Heart right ventricle (tissue), 16 donors: ENCODE measurements around the gene TSPAN18. TPM values are rescaled to one million over a fixed set of nuclear protein-coding genes. Genes with fewer than 3 reads are reported as not detected.

Experiments
- ATAC-seq, 8 donors: fragments of 200-7000 bp; cut with Tn5 transposase; one replicate each; pipeline ENCODE4 v1.9.1; 2020; ENCODE audit warnings: mild to moderate bottlenecking in 8 of 8, moderate library complexity in 8 of 8, moderate number of reproducible peaks in 1 of 8
- DNase-seq, 2 donors: peaks; one replicate each; pipeline ENCODE4 v3.0.0-alpha.2; 2020
- H3K27ac ChIP-seq, 10 donors: fragments of 200-600 bp; sonication (generic) in 2 of 10; one replicate each; pipeline versions ENCODE4 v1.5.0 to v1.8.0; 2020 to 2022; ENCODE audit warnings: mild to moderate bottlenecking in 3 of 10
- H3K27me3 ChIP-seq, 7 donors: fragments of 200-600 bp; one replicate each; pipeline ENCODE4 v1.8.0; 2021 to 2022; ENCODE audit warnings: mild to moderate bottlenecking in 2 of 7
- H3K36me3 ChIP-seq, 9 donors: fragments of 200-600 bp; sonication (generic) in 1 of 9; one replicate each; pipeline versions ENCODE4 v1.5.0 to v1.8.0; 2020 to 2022; ENCODE audit warnings: mild to moderate bottlenecking in 2 of 9
- H3K4me1 ChIP-seq, 9 donors: fragments of 200-600 bp; sonication (generic) in 1 of 9; one replicate each; pipeline versions ENCODE4 v1.5.0 to v1.8.0; 2020 to 2022; ENCODE audit warnings: mild to moderate bottlenecking in 4 of 9
- H3K4me3 ChIP-seq, 10 donors: fragments of 200-600 bp; sonication (generic) in 2 of 10; one replicate each; pipeline versions ENCODE4 v1.5.0 to v1.8.0; 2020 to 2022; ENCODE audit warnings: mild to moderate bottlenecking in 7 of 10, moderate library complexity in 2 of 10
- H3K9me3 ChIP-seq, 11 donors: fragments of 200-600 bp in 10 of 11; sonication (generic) in 2 of 11; one replicate each; pipeline versions ENCODE4 v1.5.0 to v1.8.0; 2013 to 2022; ENCODE audit warnings: mild to moderate bottlenecking in 2 of 11, control low read depth in 1 of 11, moderate library complexity in 1 of 11
- WGBS, 2 donors: extraction: QIAGEN DNeasy Blood & Tissue Kit; methylation state at CpG; one replicate each; pipeline ENCODE4 v1.1.7; 2013; ENCODE audit warnings: inconsistent platforms in 1 of 2; 5-methylcytosine and 5-hydroxymethylcytosine counted together
- intact Hi-C, 10 donors: fragments of 100-400 bp; cut with DNase I; formaldehyde crosslinking; loops; one replicate each; pipeline versions ENCODE4 v1.11.1 to v1.14.2; 2022
- polyA plus RNA-seq, 2 donors: library from polyadenylated mRNA; stranded (reverse); fragments of 200-250 nt; gene quantifications; one replicate each; pipeline ENCODE4 v1.2.3, GENCODE V29; 2013
- total RNA-seq, 10 donors: library from RNA; stranded (reverse); fragmentation: NEBNext Ultra II Directional in 3 of 10; extraction: Animal tissue kit (Norgen Biotek cat#: 25700) in 3 of 10; gene quantifications; one replicate each; pipeline versions ENCODE4 v1.2.1 to v1.2.4, GENCODE V29; 2021 to 2023
- TF ChIP-seq, protein P1 (sequence below), 9 donors: fragments of 200-600 bp; sonication (generic) in 2 of 9; IDR thresholded peaks; one replicate each; pipeline versions ENCODE4 v1.5.0 to v1.8.0; 2021 to 2022; ENCODE audit warnings: antibody characterized with exemption in 9 of 9, mild to moderate bottlenecking in 5 of 9, moderate library complexity in 1 of 9
- donor health status: Arrhythmogenic right ventricular cardiomyopathy.
- donor health status: ischemic (EF 13 %, LVEDD 7.1; RV severe dilation, severe dysfunction).
- donor health status: healthy with polysubstance abuse.
- donor health status: DM: no; HTN: yes; CAD: no.
- donor health status: DM: no; HTN: no; CAD: no.
- donor health status: ischemic (EF 25% LVEDD 6.9; RV normal size, moderate dysfunction).
- donor health status: ischemic (EF 25% LVEDD 5.7; RV mildly dilated, moderate dysfunction).
- donor health status: healthy.
- donor health status: DM: yes; HTN: yes; CAD: no.
- donor health status: Ischemic cardiomyopathy.
- donor health status: ischemic (EF 35%, LVEDD 5.7; RV mildly dilated, moderate dysfunction).
- donor health status: nonischemic (EF 11% LVEDD 7.7; RV severe dilation, severe dysfunction).
- donor health status: DM: yes; HTN: yes; CAD: no.
- donor health status: PGD.
- donor health status: ischemic (EF 29% LVEDD 5.4; RV normal size, mild dysfunction).
- donor health status: nonischemic (EF 23%, LVEDD 6.1; RV moderate dilation, normal function).

The TSPAN18 gene
- total and polyA plus RNA-seq, 12 donors, result 37.7 to 140 (median 92.9) TPM

DNA sequence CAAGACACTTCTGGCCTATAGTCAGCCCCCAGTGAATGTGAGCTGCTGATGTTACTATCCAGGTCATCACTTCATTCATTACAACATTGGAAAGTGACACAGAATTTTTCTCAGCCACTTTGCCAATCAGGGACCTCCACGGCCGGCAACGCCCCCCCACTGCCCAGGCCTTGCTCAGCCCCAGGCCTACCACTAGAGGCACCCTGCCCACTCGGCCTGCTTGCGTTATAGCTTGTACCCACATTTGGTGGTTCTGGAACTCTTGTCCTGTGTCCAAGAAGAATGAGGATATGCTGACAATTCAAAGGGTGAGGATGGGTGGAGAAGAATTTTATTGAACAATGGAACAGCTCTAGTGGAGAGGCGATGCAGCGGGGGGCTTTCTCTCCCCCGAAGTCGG lies 96.2 kb downstream of the TSPAN18 start:
- WGBS, 2 donors, result 67 to 87% methylated on average over 9 of the region's 9 CpGs
- H3K4me3 ChIP-seq, result no peak overlapping the region
- DNase-seq (no peak), ATAC-seq (no peak)
- H3K9me3 ChIP-seq, result peaks cover 0 to 5% (median 0%) of the 10 kb centered on the region in 11 donors
- peak overlapping the region in 3 of 10 donors; percentile 4 to 58 (median 50) for H3K27ac ChIP-seq
- peaks cover 4 to 87% (median 44%) of the 10 kb centered on the region in 9 donors for H3K4me1 ChIP-seq
- H3K27me3 ChIP-seq, result no peaks in the 10 kb centered on the region
- H3K36me3 ChIP-seq, result no peaks in the 10 kb centered on the region
- TF ChIP-seq, protein P1, sequence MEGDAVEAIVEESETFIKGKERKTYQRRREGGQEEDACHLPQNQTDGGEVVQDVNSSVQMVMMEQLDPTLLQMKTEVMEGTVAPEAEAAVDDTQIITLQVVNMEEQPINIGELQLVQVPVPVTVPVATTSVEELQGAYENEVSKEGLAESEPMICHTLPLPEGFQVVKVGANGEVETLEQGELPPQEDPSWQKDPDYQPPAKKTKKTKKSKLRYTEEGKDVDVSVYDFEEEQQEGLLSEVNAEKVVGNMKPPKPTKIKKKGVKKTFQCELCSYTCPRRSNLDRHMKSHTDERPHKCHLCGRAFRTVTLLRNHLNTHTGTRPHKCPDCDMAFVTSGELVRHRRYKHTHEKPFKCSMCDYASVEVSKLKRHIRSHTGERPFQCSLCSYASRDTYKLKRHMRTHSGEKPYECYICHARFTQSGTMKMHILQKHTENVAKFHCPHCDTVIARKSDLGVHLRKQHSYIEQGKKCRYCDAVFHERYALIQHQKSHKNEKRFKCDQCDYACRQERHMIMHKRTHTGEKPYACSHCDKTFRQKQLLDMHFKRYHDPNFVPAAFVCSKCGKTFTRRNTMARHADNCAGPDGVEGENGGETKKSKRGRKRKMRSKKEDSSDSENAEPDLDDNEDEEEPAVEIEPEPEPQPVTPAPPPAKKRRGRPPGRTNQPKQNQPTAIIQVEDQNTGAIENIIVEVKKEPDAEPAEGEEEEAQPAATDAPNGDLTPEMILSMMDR (IDR thresholded peaks at IDR 0.05), result peak in 4 of 9 donors; percentile 15 to 41 (median 28)
- intact Hi-C loops, result no loop called here

DNA sequence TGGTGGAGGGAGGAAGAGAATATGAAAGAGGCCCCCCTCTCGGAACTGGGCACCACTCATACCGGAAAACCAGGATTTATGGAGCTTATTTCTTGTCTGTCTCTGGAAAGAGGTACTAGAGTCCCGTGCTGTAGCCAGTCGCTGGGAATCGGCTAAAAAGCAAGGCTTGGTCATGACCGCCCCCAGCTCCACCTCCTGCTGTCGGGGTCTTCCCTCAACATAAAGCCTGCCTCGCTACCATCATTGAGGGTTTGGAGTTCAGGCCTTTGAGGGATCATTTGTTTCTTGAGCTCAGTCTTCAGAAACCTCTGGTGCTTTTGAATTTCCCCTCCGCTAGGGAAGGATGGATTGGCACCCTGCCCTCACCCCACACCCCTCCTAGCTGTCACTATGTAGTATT lies 97.1 kb downstream of the TSPAN18 start:
- 85 to 86% methylated on average over 9 of the region's 9 CpGs for WGBS, 2 donors
- ATAC-seq (no peak), DNase-seq (no peak)
- Histone ChIP-seq H3K36me3 (no peaks in the 10 kb centered on the region), H3K27me3 (no peaks in the 10 kb centered on the region), H3K27ac (peak overlapping the region in 7 of 10 donors; percentile 8 to 58 (median 50)), H3K4me1 (peaks cover 4 to 79% (median 35%) of the 10 kb centered on the region in 9 donors), H3K9me3 (peaks cover 0 to 5% (median 0%) of the 10 kb centered on the region in 11 donors), H3K4me3 (no peak overlapping the region)
- TF ChIP-seq, protein P1 (IDR thresholded peaks at IDR 0.05), result no peak
- intact Hi-C loops, result no loop called here

DNA sequence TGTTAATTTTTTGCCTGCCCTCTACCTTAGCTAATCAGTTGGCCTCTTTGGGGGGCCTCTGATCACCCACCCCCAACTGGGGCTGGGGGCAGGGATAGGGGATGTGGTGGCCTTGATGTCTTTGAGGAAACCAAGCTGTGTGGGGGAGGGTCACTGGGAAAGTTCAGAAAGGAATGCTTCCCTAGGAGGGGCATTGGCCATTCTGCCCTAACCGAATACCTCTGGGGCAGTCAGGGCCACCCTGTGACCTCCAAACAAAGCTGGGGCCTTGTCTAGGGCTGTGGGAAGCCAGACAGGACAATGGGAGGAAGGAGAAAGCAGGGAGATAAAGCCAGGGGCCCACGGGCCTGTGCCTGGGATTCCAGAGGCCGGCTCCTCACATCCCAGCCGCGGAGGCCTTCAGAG lies 97.5 kb downstream of the TSPAN18 start:
- H3K4me1 ChIP-seq, result peaks cover 4 to 74% (median 31%) of the 10 kb centered on the region in 9 donors
- no peak overlapping the region for H3K4me3 ChIP-seq
- TF ChIP-seq, protein P1 (IDR thresholded peaks at IDR 0.05), result no peak
- H3K27ac ChIP-seq, result peak overlapping the region in 8 of 10 donors; percentile 8 to 58 (median 44)
- 31 to 46% methylated on average over 5 of the region's 5 CpGs for WGBS, 2 donors
- peak; percentile 23 to 77 (median 38) for ATAC-seq
- intact Hi-C loops, result no loop called here
- H3K9me3 ChIP-seq, result peaks cover 0 to 5% (median 0%) of the 10 kb centered on the region in 11 donors
- H3K36me3 ChIP-seq, result no peaks in the 10 kb centered on the region
- no peaks in the 10 kb centered on the region for H3K27me3 ChIP-seq
- no peak for DNase-seq

DNA sequence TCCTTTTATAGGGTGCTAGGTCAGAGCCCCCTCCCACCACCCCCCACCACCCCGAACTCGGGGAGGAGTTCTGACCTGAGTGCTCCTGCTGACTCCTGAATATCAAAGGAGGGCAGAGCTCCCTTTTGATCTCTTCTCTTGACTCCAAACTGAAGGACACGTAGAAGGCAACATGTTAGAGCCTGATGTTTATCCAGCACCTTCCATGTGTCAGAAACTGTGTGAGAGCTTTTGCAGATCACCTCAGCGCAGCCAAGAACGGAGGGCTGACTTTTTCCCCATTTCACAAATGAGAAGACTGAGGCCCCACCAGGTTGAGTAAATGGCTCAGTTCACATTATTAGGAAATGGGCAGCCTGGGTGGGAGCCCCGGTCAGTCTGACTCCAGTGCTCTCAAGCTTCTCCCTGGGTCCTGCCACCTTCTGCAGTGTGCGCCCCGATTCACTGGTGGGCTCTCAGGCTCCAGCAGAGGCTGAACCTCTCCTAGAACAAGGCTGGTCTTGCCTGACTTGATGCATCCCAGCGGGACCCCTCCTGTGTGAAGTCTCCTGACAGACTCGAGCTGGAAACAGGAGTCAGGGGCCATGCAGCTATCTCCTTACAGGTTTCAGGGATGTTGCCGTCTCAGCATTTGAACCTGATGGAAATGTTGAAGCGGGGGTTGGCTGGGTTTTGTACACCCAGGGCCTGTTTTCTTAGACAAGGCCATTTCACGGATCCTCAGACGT lies 98.5 kb downstream of the TSPAN18 start:
- H3K27me3 ChIP-seq, result no peaks in the 10 kb centered on the region
- DNase-seq (no peak), ATAC-seq (peak in 2 of 8 donors; percentile 16 to 28)
- H3K9me3 ChIP-seq, result peaks cover 0 to 5% (median 0%) of the 10 kb centered on the region in 11 donors
- H3K4me1 ChIP-seq, result peaks cover 4 to 65% (median 29%) of the 10 kb centered on the region in 9 donors
- TF ChIP-seq, protein P1 (IDR thresholded peaks at IDR 0.05), result no peak
- intact Hi-C loops, result loop anchor here in 1 of 10 donors (5.0 kb wide), 1 partner anchor 38 kb away; no protein-coding TSS in a partner anchor
- no peaks in the 10 kb centered on the region for H3K36me3 ChIP-seq
- H3K4me3 ChIP-seq, result no peak overlapping the region
- H3K27ac ChIP-seq, result peak overlapping the region in 5 of 10 donors; percentile 8 to 58 (median 52)
- WGBS, 2 donors, result 76 to 80% methylated on average over 14 of the region's 14 CpGs
